ENCODE data around the gene PRKAG1.

PRKAG1 gene

GRCh38 chr12:49049566-49050224 lies 31.1 kb upstream of the PRKAG1 start:
- no peak for DNase-seq

GRCh38 chr12:49048953-49049352 lies 30.4 kb upstream of the PRKAG1 start:
- no peak for DNase-seq

GRCh38 chr12:49046129-49046895 lies 27.7 kb upstream of the PRKAG1 start:
- DNase-seq = no peak

- no peak for DNase-seq
These were observed 26.1 kb upstream of the PRKAG1 start for GRCh38 chr12:49044660-49045059.

GRCh38 chr12:49043856-49044258 lies 25.3 kb upstream of the PRKAG1 start:
- peak; percentile 19 for DNase-seq

GRCh38 chr12:49043241-49043640 lies 24.7 kb upstream of the PRKAG1 start:
- DNase-seq = no peak

- DNase-seq = no peak
These were observed 23.4 kb upstream of the PRKAG1 start for GRCh38 chr12:49041881-49042484.

GRCh38 chr12:49041036-49041880 lies 22.7 kb upstream of the PRKAG1 start:
- DNase-seq = no peak

- no peak for DNase-seq
These were observed 21.8 kb upstream of the PRKAG1 start for GRCh38 chr12:49040364-49040855.

GRCh38 chr12:49039421-49040363 lies 21.1 kb upstream of the PRKAG1 start:
- no peak for DNase-seq

GRCh38 chr12:49038291-49038955 lies 19.8 kb upstream of the PRKAG1 start:
- no peak for DNase-seq

- no peak for DNase-seq
These were observed 19.3 kb upstream of the PRKAG1 start for GRCh38 chr12:49037947-49038237.

GRCh38 chr12:49037111-49037946 lies 18.8 kb upstream of the PRKAG1 start:
- no peak for DNase-seq

GRCh38 chr12:49036029-49036428 lies 17.5 kb upstream of the PRKAG1 start:
- DNase-seq = no peak

GRCh38 chr12:49034286-49034622 lies 15.7 kb upstream of the PRKAG1 start:
- DNase-seq = no peak

- no peak for DNase-seq
These were observed 15.2 kb upstream of the PRKAG1 start for GRCh38 chr12:49033611-49034285.

- no peak for DNase-seq
These were observed 14.3 kb upstream of the PRKAG1 start for GRCh38 chr12:49032679-49033447.

- DNase-seq = no peak
These were observed 13.7 kb upstream of the PRKAG1 start for GRCh38 chr12:49032276-49032675.

- no peak for DNase-seq
These were observed 13.1 kb upstream of the PRKAG1 start for GRCh38 chr12:49031573-49032161.
